ENCODE measurements around the gene SLC22A9. TPM values are rescaled to one million over a fixed set of nuclear protein-coding genes. Genes with fewer than 3 reads are reported as not detected.

The SLC22A9 gene
- total RNA-seq, 3 donors from 2014 or later, result not detected

GRCh38 chr11:63380130-63380529, 10.5 kb downstream of the SLC22A9 start:
- H3K4me3 ChIP-seq, result no peak overlapping the region
- no peaks in the 10 kb centered on the region for H3K36me3 ChIP-seq
- intact Hi-C loops (cut with DNase I; ENCODE audit: low total_unique reads), result no loop called here
- H3K27ac ChIP-seq, result no peak overlapping the region
- H3K9me3 ChIP-seq, result no peaks in the 10 kb centered on the region
- no peaks in the 10 kb centered on the region for H3K27me3 ChIP-seq
- no peaks in the 10 kb centered on the region for H3K4me1 ChIP-seq
- TF ChIP-seq POLR2A (IDR thresholded peaks at IDR 0.05) (no peak), POLR2AphosphoS5 (IDR thresholded peaks at IDR 0.05) (no peak), CTCF (IDR thresholded peaks at IDR 0.05) (no peak)
- DNase-seq (ENCODE audit: low spot score in 2 of 2), result no peak

GRCh38 chr11:63395697-63396096, 26.1 kb downstream of the SLC22A9 start:
- Histone ChIP-seq H3K27ac (no peak overlapping the region), H3K9me3 (no peaks in the 10 kb centered on the region), H3K27me3 (peaks cover 0 to 3% of the 10 kb centered on the region in 2 donors), H3K4me1 (no peaks in the 10 kb centered on the region), H3K4me3 (no peak overlapping the region), H3K36me3 (no peaks in the 10 kb centered on the region)
- intact Hi-C loops (cut with DNase I; ENCODE audit: low total_unique reads), result no loop called here
- no peak for DNase-seq (ENCODE audit: low spot score in 2 of 2)
- TF ChIP-seq POLR2AphosphoS5 (IDR thresholded peaks at IDR 0.05), result no peak
- no peak for TF ChIP-seq POLR2A (IDR thresholded peaks at IDR 0.05)
- TF ChIP-seq CTCF (IDR thresholded peaks at IDR 0.05), result no peak

GRCh38 chr11:63404161-63404935, 34.8 kb downstream of the SLC22A9 start:
- Histone ChIP-seq H3K36me3 (no peaks in the 10 kb centered on the region), H3K9me3 (no peaks in the 10 kb centered on the region), H3K4me3 (no peak overlapping the region), H3K27ac (no peak overlapping the region), H3K27me3 (no peaks in the 10 kb centered on the region), H3K4me1 (no peaks in the 10 kb centered on the region)
- TF ChIP-seq CTCF (IDR thresholded peaks at IDR 0.05) (no peak), POLR2A (IDR thresholded peaks at IDR 0.05) (no peak), POLR2AphosphoS5 (IDR thresholded peaks at IDR 0.05) (no peak)
- DNase-seq (ENCODE audit: low spot score in 2 of 2), result no peak
- intact Hi-C loops (cut with DNase I; ENCODE audit: low total_unique reads), result no loop called here

- intact Hi-C loops (cut with DNase I; ENCODE audit: low total_unique reads), result no loop called here
- no peaks in the 10 kb centered on the region for H3K27me3 ChIP-seq
- DNase-seq (ENCODE audit: low spot score in 2 of 2), result no peak
- H3K4me3 ChIP-seq, result no peak overlapping the region
- no peaks in the 10 kb centered on the region for H3K36me3 ChIP-seq
- no peak overlapping the region for H3K27ac ChIP-seq
- H3K9me3 ChIP-seq, result no peaks in the 10 kb centered on the region
- H3K4me1 ChIP-seq, result no peaks in the 10 kb centered on the region
- no peak for TF ChIP-seq POLR2A (IDR thresholded peaks at IDR 0.05)
- no peak for TF ChIP-seq CTCF (IDR thresholded peaks at IDR 0.05)
- no peak for TF ChIP-seq POLR2AphosphoS5 (IDR thresholded peaks at IDR 0.05)
Observed at GRCh38 chr11:63405114-63405513, 35.5 kb downstream of the SLC22A9 start.

GRCh38 chr11:63406458-63406857, 36.9 kb downstream of the SLC22A9 start:
- Histone ChIP-seq H3K27me3 (no peaks in the 10 kb centered on the region), H3K9me3 (no peaks in the 10 kb centered on the region), H3K27ac (no peak overlapping the region), H3K4me3 (no peak overlapping the region), H3K4me1 (no peaks in the 10 kb centered on the region), H3K36me3 (no peaks in the 10 kb centered on the region)
- intact Hi-C loops (cut with DNase I; ENCODE audit: low total_unique reads), result no loop called here
- TF ChIP-seq POLR2A (IDR thresholded peaks at IDR 0.05) (no peak), CTCF (IDR thresholded peaks at IDR 0.05) (no peak), POLR2AphosphoS5 (IDR thresholded peaks at IDR 0.05) (no peak)
- DNase-seq (ENCODE audit: low spot score in 2 of 2), result no peak
